ENCODE data around the gene CLSTN2.

DNA sequence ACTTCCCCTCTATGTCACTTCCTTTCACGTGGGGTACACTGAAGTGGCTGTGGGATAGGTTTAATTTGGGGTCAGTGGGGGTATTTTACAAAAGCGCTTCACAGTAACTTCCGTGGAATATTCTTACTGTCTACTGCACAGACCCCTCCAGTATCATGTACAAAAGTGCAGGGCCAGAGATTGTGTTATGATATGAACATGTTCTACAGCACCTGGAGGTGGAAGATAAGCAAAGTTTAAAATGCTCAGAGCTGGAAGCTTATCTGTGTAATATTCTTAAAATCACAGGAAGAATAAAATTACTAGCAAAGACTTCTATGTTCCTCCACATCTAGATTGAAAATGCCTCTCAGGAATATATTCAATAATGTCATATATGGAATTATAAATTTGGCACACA, 658.8 kb downstream of the CLSTN2 start:
- TF ChIP-seq POLR2A (IDR thresholded peaks at IDR 0.05) (no peak), POLR2AphosphoS5 (IDR thresholded peaks at IDR 0.05) (no peak)
- TF ChIP-seq, protein P1, sequence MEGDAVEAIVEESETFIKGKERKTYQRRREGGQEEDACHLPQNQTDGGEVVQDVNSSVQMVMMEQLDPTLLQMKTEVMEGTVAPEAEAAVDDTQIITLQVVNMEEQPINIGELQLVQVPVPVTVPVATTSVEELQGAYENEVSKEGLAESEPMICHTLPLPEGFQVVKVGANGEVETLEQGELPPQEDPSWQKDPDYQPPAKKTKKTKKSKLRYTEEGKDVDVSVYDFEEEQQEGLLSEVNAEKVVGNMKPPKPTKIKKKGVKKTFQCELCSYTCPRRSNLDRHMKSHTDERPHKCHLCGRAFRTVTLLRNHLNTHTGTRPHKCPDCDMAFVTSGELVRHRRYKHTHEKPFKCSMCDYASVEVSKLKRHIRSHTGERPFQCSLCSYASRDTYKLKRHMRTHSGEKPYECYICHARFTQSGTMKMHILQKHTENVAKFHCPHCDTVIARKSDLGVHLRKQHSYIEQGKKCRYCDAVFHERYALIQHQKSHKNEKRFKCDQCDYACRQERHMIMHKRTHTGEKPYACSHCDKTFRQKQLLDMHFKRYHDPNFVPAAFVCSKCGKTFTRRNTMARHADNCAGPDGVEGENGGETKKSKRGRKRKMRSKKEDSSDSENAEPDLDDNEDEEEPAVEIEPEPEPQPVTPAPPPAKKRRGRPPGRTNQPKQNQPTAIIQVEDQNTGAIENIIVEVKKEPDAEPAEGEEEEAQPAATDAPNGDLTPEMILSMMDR (IDR thresholded peaks at IDR 0.05 in 8 of 11, conservative IDR thresholded peaks at IDR 0.05 in 3 of 11), result no peak
